GM19395 (cell line): ENCODE results near the gene AMOTL1.

Source experiments
- ATAC-seq: cut with Tn5 transposase; IDR thresholded peaks from one replicate; pipeline ENCODE4 v1.9.1; 2021; ENCODE audit warnings: mild to moderate bottlenecking, moderate library complexity; ENCODE audit not compliant: unreplicated experiment

Gene AMOTL1

DNA sequence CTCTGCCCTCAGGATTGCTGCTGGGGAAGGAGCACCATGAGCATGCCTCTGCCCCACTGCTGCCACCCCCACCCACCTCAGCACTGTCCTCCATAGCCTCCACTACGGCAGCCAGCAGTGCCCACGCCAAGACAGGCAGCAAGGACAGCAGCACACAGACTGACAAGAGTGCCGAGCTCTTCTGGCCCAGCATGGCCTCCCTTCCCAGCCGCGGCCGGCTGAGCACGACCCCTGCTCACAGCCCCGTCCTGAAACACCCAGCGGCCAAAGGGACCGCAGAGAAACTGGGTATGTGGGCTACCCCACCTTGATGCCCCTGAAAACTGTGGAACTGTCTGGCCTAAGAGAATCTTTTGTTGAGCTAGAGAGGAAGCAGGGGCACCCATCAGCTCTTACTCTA, 101.0 kb downstream of the AMOTL1 start:
- ATAC-seq: no peak

DNA sequence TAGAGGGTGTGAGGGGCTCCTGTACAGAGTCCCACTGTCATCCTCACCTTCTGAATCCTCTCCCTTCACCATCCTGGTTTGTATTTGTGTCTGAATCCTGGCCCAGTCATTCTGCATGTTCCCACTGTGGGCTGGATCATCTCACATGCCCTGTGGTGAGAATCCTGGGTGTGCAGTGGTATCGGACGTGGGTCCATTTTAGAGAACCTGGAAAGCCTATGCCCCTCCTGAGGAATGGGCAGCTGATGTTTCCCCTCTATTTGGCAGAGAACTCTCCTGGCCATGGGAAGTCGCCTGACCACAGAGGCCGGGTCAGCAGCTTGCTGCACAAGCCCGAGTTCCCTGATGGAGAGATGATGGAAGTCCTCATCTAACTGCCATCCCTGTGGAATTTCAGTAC, 102.3 kb downstream of the AMOTL1 start:
- no peak for ATAC-seq

GRCh38 chr11:94871491-94872185, 103.5 kb downstream of the AMOTL1 start:
- ATAC-seq: no peak

- ATAC-seq: no peak
These were observed 105.9 kb downstream of the AMOTL1 start for GRCh38 chr11:94873916-94874540.

GRCh38 chr11:94876222-94876621, 108.1 kb downstream of the AMOTL1 start:
- ATAC-seq: no peak

GRCh38 chr11:94876645-94877442, 108.7 kb downstream of the AMOTL1 start:
- ATAC-seq: peak; percentile 99

- no peak for ATAC-seq
These were observed 109.5 kb downstream of the AMOTL1 start for GRCh38 chr11:94877443-94878200.

- ATAC-seq: no peak
These were observed 110.8 kb downstream of the AMOTL1 start for GRCh38 chr11:94879006-94879405.

GRCh38 chr11:94880216-94880615, 112.1 kb downstream of the AMOTL1 start:
- ATAC-seq: no peak

GRCh38 chr11:94882931-94883330, 114.8 kb downstream of the AMOTL1 start:
- ATAC-seq: no peak

DNA sequence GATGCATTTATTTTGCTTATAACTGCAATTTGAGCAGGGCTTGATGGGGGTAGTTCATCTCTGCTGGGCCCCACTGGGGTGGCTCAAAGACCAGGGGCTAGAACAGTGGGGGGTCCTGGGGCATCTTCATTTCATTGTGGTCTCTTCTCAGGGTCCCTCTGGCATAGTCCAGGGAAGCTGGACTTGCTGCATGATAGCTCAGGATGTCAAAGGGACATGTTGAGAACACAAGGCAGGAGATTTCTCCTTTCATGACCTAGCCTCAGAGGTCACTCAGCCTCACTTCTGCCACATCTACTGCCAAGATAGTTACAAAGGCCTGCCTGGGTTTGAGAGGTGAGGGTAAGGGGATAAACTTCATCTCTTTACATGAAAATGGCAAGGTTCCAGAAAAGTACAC, 115.7 kb downstream of the AMOTL1 start:
- ATAC-seq: no peak

DNA sequence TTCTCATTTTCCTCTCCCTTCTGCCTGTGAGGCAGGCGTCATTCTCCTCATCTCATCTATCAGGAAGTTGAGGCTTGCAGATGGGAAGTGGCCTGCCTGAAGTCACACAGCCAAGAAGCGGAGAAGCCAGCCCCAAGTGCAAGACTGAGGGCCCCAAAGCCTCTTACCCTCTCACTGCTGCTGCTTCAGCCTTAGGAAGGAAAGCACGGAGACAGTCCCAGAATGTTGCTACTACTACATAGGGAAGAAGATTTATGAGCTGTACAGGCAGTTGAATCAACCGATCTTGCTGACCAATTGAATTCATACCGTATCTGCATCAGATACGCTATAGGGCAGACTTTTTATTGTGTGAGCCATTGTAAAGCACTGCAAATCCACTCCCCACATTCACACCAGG, 116.2 kb downstream of the AMOTL1 start:
- ATAC-seq: no peak

DNA sequence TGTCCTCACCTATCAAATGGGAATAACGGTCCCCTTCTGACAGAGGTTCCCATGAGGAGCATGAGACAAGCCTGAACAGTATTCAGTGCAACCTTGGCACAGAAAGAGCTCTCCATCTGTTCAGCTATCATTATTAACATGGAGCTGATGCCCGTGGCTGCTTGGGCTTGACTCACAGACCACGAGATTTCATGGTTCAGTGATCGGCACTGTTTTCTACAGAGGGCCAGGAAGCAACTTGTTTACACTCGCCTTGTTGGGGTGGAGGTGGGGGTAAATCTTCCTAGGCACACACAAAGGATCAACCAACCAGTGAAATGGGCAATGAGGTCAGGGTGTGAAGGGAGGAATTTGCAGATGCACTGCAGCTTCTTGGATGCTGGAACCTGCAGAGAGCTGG, 117.0 kb downstream of the AMOTL1 start:
- ATAC-seq: peak; percentile 84

- no peak for ATAC-seq
These were observed 117.4 kb downstream of the AMOTL1 start for GRCh38 chr11:94885581-94885980.

DNA sequence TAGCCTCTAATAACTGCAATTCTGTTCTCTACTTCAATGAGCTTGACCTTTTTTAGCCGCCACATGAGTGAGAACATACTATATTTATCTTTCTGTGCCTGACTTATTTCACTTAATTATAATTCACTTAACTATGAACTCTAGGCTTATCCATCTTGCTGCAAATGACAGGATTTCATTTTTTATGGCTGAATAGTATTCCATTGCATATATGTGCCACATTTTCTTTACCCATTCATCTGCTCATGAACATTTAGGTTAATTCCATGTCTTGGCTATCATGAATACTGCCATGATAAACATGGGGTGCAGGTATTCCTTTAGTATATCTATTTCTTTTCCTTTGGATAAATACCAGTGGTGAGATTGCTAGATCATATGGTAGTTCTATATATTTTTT, 120.0 kb downstream of the AMOTL1 start:
- no peak for ATAC-seq

GRCh38 chr11:94895451-94895850, 127.3 kb downstream of the AMOTL1 start:
- ATAC-seq: no peak

GRCh38 chr11:94895971-94896370, 127.8 kb downstream of the AMOTL1 start:
- no peak for ATAC-seq

GRCh38 chr11:94897330-94897768, 129.2 kb downstream of the AMOTL1 start:
- peak; percentile 87 for ATAC-seq

- ATAC-seq: no peak
These were observed 139.1 kb downstream of the AMOTL1 start for GRCh38 chr11:94907226-94907625.

- ATAC-seq: no peak
These were observed 141.2 kb downstream of the AMOTL1 start for GRCh38 chr11:94909371-94909820.

GRCh38 chr11:94910270-94910669, 142.1 kb downstream of the AMOTL1 start:
- ATAC-seq: no peak
